Measurements from ENCODE around the gene SEC14L1.

SEC14L1 gene

DNA sequence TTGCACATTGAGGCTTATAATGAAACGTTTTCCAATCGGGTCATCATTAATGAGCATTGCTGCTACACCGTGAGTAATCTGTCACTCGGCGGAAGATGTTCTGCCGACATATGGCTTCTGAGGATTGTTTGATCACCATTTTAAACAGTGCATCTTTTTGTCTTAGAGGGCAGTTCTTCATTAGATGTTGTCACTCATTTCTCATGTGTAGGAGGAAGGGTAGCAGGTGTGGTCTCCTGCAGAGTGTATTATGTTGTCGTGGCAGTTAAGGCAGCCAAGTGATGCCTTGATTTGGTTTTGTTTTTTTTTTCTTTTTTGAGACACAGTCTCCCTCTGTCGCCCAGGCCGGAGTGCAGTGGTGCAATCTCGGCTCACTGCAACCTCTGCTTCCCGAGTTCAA is 50.5 kb downstream of the SEC14L1 start:
- DNase-seq (ENCODE audit: low read depth in 3 of 3), result no peak

DNA sequence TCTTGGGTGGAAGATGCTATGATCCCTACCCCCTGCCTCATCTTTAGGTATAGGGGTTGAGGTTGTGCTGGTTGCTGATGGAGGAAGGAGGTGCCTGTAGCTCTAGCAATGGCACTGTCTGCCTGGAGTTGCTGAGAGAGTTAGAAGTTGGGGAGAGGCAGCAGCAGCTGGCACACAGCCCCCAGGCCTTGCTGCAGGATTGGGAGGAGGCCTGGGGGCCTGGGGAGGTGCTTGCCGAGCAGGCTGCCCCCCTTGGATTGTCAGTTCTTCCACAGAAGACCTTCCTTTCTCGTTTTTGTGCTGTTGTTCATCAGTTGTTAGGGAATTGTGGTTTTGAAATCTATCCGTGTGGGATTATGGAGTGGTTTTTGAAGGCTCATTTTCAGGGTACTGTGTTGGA is 52.9 kb downstream of the SEC14L1 start:
- DNase-seq (ENCODE audit: low read depth in 3 of 3), result no peak

DNA sequence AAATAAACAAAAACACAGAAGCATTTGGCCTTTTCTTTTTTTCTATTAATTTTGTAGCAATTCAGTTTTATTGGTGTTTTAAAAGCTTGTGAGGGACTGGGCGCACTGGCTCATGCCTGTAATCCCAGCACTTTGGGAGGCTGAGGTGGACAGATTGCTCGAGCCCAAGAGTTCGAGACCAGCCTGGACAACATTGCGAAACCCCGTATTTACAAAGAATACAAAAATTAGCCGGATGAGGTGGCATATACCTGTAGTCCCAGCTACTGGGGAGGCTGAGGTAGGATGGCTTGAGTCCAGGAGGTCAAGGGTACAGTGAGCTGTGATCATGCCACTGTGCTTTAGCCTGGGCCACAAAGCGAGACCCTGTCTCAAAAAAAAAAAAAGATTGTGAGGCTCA is 53.4 kb downstream of the SEC14L1 start:
- DNase-seq (ENCODE audit: low read depth in 3 of 3), result no peak

DNA sequence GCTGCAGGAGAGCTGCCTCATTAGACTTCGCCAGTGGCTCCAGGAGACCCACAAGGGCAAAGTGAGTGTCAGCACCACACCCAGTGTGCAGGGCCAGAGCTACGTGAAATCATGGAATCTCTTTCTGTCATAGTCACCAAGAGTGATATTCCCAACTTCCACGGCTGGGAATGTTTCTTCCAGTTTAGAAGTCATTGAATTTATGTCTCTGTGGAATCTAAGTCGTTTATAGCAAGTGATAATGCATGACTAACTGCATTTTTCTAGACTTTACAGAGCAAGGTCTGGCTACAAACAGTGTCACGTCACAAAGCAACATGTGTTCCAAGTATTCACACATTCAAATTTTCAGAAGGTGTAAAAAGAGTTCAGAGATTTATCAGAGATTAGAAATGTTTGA is 55.5 kb downstream of the SEC14L1 start:
- no peak for DNase-seq (ENCODE audit: low read depth in 3 of 3)

DNA sequence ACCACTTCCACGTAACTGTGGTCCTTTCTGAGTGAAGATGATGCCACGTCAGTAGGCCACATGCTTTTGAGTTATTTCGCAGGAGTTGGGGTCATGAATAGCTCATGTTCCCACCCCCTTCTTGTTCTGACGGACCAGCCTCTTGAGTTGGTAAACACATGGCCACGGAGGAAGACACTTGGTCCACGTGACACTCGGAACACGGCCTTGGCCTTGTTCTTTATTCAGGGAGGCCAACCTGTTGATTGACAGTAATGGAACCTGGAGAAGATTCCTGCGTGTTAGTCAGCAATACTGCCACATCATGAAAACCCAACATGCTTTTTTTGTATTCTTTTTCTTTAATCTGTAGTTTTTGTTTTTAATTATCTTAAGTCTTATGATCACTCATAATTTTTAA is 56.3 kb downstream of the SEC14L1 start:
- no peak for DNase-seq (ENCODE audit: low read depth in 3 of 3)

DNA sequence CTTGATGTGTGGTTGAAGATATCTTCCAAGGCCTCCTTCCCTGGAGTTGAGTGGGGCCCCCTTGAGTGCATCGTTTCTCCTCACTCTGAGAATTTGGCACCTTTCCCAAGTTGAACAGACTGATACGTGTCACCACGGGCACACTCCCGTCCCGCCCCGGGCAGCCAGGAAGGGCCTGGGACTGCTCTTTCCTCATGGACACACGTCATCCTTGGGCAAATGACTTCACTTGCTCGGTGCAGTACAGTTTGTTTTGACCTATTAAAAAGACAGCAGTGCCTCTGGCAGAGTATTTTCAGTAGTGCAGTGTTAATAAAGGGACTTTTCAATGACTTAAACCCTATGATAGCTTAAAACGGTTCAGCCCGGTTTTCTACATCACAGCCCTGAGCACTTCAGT is 59.9 kb downstream of the SEC14L1 start:
- no peak for DNase-seq (ENCODE audit: low read depth in 3 of 3)

DNA sequence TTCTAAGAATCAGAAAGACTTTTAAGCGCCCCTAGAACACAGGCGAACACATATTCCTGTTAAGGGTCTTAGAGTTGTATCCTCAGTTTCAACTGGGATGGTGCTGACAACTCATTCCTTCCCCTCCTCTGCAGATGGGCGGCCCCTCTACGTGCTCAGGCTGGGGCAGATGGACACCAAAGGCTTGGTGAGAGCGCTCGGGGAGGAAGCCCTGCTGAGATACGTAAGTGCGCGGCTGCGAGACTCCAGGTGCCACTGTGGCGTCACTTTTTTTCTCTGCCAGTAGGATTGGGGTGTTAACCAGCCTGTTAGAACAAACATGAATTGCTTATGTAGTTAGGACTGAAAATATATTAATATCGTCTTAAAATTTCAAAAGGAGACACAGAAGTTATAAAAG is 62.7 kb downstream of the SEC14L1 start:
- no peak for DNase-seq (ENCODE audit: low read depth in 3 of 3)

DNA sequence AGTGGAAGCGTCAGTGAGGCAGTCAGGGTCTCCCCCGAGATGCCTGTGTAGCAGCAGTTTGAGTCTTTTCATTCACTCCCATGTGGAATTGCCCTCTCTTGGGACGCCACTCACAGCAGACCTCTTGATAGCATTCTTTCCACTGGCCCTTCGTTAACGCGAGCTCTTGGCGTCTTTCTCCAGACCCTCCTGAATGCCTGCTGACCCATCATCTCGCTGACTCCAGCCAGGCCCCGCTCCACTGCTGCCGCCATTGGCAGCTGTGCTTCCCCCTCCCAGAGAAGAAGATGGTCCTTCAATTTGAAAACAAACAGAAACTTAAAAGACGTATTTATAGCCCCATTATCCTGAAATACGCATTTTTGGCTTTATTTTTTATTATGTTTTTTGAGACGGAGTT is 63.1 kb downstream of the SEC14L1 start:
- DNase-seq (ENCODE audit: low read depth in 3 of 3), result no peak

DNA sequence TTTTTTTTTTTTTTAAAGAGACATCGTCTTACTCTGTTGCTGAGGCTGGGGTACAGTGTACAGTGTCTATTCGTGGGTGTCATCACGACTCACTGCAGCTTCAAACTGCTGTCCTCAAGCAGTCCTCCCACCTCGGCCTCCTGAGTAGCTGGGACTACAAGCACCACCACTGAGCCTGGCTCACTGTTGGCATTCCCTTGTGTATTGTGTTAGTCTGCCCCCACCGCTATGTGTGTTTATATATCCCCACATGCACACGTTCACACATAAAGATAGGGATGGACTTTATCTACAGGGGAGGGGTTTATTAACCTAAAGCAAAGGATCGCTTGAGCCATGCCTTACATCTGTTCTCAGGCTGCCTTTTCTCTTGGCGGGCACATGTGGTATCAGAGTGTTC is 63.8 kb downstream of the SEC14L1 start:
- DNase-seq (ENCODE audit: low read depth in 3 of 3), result no peak

DNA sequence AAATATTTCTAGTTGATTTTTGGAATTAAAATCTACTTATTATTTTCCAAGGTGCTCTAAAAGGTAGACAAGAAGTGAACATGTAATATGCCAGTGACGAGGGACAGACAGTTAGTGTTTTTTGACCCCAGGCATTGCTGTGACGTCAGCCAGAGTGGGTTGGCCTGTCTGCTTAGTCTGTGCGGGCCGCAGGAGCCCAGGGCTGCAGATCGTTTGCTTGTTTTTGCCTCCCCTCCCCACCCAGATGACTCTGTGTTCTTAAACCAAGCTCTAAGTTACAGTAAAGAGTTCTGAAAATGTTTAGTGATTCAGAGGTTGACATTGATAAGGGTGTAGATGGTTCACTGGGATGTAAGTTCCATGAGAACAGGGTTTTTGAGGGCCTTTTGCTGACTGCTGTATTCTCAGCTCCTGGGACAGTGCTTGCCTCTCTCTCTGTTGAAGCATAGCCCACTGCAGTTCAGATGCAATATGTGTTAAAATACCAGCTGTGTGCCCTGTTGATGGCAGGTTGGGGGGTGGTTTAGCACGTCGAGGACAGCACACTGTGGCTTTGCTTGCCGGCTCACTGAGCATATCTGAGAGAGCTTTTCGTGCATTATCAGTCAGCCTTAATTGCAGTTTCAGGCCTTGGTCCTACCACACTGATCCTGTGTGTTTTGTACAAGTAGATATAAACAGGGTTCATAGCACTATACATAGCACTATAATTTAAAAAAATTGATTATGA is 64.8 kb downstream of the SEC14L1 start:
- DNase-seq (ENCODE audit: low read depth in 3 of 3), result no peak

DNA sequence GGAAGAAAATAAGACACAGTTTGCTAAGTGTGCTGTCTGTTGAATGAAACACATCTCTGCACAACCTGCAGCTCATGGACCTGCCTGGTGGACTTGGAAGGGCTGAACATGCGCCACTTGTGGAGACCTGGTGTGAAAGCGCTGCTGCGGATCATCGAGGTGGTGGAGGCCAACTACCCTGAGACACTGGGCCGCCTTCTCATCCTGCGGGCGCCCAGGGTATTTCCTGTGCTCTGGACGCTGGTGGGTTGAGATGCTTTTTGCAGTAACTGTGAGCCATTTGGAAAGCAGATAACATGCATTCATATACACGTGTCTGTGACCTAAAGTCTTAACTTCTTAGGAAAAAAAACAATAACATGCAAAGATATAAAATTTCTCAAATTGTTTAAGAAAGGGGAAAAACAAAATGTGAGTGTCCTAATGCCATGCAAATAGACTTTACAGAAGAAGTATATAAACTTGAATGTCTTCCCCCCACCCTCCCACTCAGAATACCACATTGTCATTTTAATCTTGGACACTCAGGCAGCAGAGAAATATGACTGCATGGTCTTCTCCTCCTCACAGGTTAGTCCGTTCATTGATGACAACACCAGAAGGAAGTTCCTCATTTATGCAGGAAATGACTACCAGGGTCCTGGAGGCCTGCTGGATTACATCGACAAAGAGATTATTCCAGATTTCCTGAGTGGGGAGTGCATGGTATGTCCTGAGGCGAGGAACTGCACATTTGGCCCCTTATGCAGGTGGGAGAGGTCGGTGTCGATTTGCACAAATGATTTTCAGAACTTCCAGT is 65.6 kb downstream of the SEC14L1 start:
- no peak for DNase-seq (ENCODE audit: low read depth in 3 of 3)

DNA sequence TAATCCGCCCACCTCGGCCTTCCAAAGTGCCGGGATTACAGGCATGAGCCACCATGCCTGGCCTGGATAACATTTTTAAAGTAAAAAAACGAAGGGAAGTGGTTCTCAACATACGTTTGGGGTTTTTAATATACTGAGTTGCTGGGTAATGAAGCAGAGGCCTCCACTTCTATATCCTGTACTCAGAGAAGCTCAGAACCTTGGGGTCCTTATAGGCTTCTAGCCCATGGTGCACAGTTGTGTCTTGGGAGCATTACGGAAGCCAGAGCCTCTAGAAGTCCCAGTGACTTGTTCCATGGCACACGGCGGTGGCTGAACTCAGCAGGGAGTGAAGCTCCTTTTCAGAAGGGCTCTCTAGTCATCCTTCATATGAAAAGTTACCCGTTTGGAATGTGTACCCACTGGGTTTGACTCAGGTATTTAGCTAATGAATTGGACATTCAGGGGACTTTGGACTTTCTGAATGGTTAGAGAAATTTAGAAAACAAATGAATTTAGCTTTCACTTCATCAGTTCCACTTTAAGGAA is 67.0 kb downstream of the SEC14L1 start:
- DNase-seq (ENCODE audit: low read depth in 3 of 3), result no peak

DNA sequence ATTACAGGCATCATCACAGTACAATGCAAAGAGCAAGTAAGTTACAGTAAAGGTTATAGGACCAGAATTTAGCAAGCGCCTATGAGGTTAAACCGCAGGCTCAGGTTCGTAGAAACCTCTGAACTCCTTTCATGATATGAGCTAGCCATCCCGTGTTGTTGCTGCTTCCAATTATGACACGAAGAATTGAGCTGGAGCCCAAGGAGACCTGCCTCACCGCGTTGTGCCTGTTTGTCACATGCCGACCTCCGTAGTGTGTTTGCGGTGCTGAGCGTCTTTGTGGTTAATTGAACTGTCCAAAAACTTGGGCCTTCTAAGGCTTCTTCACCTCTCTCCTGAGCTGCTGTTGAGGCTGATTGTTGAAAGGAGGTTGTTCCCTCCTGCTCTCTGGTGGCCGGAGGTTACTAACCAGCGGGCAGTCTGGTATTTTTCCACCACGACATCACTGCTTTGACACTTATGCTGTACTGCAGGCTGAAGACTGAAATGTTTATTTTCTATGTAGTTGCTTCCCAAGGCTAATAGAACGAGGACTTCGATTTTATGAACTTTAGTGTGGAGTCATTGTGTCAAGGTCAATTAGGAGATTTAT is 67.5 kb downstream of the SEC14L1 start:
- no peak for DNase-seq (ENCODE audit: low read depth in 3 of 3)

DNA sequence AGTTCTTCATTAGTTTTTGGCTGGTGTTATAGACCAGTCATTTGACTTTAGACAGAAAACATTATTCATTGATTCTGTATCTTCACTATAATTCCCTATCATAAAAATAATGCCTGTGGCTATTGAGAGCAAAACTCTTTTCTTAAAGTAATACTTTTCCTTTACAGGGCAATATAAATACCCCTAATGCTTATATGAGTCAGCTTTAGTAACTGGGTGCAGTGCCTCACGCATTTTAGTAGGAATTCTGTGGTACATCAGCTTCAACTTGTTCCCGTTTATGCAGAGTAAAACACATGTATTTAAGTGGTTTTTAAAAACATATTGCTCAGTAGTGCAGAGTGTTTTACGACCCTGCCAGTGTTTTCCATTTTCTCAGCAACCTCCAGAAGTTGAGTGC is 68.1 kb downstream of the SEC14L1 start:
- DNase-seq (ENCODE audit: low read depth in 3 of 3), result no peak

DNA sequence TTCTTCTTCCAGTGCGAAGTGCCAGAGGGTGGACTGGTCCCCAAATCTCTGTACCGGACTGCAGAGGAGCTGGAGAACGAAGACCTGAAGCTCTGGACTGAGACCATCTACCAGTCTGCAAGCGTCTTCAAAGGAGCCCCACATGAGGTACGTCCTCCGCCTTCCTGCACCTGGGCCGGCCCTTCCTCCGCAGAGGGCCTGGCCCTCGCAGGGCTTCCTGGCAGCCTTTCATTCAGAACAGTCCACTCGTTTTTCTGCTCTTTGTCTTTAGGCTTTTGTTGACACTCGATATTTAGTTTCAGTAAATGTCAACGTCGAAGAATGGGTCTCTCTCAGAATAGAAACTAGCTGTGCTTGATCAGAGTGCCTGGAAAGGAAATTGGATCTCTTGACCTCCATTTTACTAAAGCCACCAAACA is 68.6 kb downstream of the SEC14L1 start:
- no peak for DNase-seq (ENCODE audit: low read depth in 3 of 3)

DNA sequence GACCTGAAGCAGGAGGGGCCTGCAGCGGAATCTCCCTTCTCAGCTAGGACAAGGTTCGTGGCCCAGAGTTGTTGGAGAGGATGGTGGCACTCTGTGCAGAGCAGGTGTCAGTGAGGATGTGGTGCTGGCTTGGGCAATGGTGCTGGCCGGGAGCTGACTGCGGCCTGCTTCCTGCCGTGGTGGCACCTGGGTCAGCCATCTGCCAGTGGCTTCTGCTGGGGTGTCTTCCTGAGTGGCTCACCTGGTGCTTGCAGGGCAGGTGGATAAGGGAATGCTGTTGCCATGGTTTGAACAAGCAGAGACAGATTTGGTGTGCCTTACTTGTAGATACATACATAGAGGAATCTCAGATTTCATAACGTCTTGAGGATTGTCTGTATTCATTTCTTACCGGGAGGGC is 69.6 kb downstream of the SEC14L1 start:
- DNase-seq (ENCODE audit: low read depth in 3 of 3), result no peak

DNA sequence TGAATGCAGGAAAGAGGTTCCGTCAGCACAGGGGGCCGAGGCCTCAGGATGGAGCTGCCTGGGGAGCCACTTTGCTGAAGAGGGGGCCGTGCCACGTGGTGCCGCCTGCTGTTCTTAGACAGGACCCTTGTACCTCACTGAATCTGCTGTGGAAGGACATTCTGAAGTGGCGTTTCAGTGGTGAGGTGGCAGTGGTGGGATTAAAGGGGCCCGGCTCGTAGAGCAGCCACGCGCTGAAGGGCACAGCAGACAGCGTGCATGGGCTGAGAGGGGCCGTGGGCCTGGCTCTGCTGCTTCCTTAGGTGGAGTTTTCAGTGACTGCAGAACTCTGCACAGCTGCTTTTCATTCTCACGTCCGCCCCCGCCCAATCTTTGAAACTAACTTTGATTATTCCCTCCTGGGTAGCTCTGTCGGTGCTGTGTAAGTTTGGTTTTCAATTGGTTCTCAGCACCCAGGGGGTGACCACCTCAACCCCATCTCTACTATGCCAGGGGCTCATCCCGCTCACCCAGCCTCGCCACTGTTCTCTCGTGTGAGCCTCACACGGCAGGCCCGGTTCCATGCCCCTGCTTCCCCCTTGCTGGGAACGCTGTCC is 70.3 kb downstream of the SEC14L1 start:
- no peak for DNase-seq (ENCODE audit: low read depth in 3 of 3)

DNA sequence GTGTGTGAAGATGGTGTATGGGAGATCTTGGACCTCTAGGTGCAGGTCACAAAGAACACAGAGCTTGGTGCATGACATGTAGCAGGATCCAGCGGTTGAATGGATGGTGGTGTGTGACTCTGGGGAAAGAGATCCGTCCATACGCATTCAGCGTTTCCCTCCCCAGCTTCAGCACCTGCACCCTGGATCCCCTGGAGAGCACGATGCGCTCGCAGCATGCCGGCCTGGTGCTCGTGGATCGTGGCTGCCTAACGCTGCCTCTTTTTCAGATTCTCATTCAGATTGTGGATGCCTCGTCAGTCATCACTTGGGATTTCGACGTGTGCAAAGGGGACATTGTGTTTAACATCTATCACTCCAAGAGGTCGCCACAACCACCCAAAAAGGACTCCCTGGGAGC is 70.9 kb downstream of the SEC14L1 start:
- DNase-seq (ENCODE audit: low read depth in 3 of 3), result no peak

DNA sequence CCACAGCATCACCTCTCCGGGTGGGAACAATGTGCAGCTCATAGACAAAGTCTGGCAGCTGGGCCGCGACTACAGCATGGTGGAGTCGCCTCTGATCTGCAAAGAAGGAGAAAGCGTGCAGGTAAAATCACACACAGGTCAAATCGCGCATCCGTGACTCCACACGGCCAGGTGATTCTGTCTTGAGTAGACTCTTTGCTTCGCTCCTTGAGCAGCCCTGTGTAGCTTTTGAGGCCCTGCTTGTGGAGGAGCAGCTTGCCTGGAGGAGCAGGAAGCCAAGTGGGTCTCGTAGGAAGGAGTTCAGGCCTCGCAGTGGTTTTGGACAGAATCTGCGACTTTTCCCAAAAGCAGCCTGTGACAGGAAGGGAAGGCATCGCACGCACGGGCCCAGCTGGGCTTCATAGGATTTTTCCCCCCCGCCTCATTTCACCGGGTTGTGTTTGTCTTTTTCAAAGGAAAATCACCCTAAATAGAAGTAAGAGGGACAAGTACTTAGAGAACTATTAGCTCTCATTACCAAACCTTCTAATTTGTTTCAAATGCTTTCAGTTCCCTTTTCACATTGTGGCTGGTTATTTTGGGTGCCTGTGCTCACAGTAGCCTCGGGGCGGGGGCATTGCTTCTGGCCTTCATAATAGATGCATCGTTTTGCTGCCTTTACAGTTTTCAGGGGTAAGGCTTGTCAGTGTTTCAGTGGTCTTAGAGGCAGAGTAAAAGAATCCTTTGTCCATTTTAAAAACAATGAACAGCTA is 71.5 kb downstream of the SEC14L1 start:
- DNase-seq (ENCODE audit: low read depth in 3 of 3), result no peak

DNA sequence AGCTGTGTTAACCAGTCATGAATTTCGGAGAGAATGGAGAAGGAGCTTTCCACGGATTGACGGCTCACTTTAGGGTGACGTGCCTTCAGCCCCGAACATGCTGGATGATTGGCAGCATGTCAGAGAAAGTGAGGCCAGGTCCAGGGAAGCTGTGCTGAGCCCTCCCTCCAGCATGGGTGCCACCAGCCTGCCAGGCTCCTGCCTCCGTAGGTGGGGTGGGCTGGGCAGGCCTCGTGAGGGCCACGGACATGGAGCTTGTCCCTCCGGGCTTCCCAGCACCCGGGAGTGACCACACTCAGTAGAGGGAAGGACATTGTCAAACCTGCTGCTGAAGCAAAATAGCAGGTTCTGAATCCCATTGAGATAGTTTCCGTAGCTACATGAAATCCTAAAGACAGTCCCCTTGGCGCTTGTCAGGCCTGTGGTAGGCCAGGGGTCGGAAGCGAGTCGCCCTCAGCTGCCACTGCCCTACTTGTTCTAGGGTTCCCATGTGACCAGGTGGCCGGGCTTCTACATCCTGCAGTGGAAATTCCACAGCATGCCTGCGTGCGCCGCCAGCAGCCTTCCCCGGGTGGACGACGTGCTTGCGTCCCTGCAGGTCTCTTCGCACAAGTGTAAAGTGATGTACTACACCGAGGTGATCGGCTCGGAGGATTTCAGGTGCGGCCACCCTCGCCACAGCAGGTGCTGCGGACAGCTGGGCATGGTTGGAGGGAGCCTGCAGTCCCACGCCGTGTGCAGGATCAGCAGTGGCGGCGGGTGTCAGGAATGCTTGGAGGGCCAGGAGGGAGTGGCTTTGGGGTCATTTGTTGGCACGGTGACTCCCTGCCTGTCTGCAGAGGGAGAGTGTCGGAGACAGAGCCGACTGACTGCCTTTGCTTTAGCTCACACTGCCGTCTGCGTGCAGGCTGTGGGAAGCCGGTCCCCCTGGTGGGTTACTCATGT is 72.3 kb downstream of the SEC14L1 start:
- DNase-seq (ENCODE audit: low read depth in 3 of 3), result no peak

DNA sequence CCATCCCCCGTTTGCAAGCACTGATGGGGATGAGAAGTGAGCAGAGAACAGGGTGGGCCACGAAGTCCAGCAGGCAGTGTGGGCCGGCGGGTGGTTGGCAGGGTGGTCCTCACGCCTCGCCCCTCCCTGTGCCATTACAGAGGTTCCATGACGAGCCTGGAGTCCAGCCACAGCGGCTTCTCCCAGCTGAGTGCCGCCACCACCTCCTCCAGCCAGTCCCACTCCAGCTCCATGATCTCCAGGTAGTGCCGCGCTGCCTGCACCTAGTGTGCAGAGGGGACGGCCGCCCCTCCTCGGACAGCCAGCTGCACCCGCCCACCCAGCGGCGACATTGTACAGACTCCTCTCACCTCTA is 73.0 kb downstream of the SEC14L1 start:
- DNase-seq (ENCODE audit: low read depth in 3 of 3), result no peak

All from stimulated activated CD4-positive, alpha-beta T cell treated with anti-CD3 and anti-CD28 coated beads, TNF-alpha, amount 100 ng/mL, for 4 hours (primary cell).